OCI-LY7 (cell line): ENCODE results near the gene OGA. TPM values are rescaled to one million over a fixed set of nuclear protein-coding genes. Genes with fewer than 3 reads are reported as not detected.

Experiments
- BruUV-seq: library from RNA; stranded (reverse); fragments of 400-500 nt; replicated peaks from 2 replicates; lab custom pipeline; 2021; lab: Mats Ljungman, UMichigan
- CTCF ChIA-PET: fragments of 300-600 bp; sonication (Branson Sonifier 250); formaldehyde crosslinking; loops from one replicate; lab custom pipeline; 2022; ENCODE audit warnings: antibody characterized with exemption; ENCODE audit not compliant: unreplicated experiment; lab: Charles Lee
- POLR2A ChIA-PET: fragments of 300-600 bp; sonication (Branson Sonifier 250); formaldehyde crosslinking; loops from one replicate; lab custom pipeline; 2022; ENCODE audit warnings: antibody characterized with exemption; lab: Charles Lee
- DNase-seq: peaks from one replicate; pipeline ENCODE4 v3.0.0-alpha.2; 2015; ENCODE audit warnings: low spot score
- H2AFZ ChIP-seq: fragments of 200-600 bp; sonication (generic), shearing (Covaris generic); 2 replicates; pipeline ENCODE4 v1.6.1; 2014; ENCODE audit warnings: mild to moderate bottlenecking, antibody characterized with exemption, low read length, moderate library complexity
- H3K27ac ChIP-seq: fragments of 200-600 bp; sonication (generic); 2 replicates; pipeline ENCODE4 v1.5.1; 2014; ENCODE audit warnings: mixed run types, low read depth, mild to moderate bottlenecking, moderate library complexity, low read length, inconsistent platforms; ENCODE audit not compliant: poor library complexity, severe bottlenecking
- H3K36me3 ChIP-seq: fragments of 200-600 bp; sonication (generic); 2 replicates; pipeline ENCODE4 v1.6.1; 2014; ENCODE audit warnings: mild to moderate bottlenecking, antibody characterized with exemption, low read length, moderate library complexity, mixed read lengths; ENCODE audit not compliant: insufficient read depth
- H3K4me1 ChIP-seq: fragments of 200-600 bp; sonication (generic); 2 replicates; pipeline ENCODE4 v1.5.1; 2014; ENCODE audit warnings: mild to moderate bottlenecking, low read length; ENCODE audit not compliant: insufficient read depth, poor library complexity, severe bottlenecking
- H3K4me2 ChIP-seq: fragments of 200-600 bp; sonication (generic); 2 replicates; pipeline ENCODE4 v1.6.1; 2014; ENCODE audit warnings: mild to moderate bottlenecking, low read length
- H3K4me3 ChIP-seq: fragments of 200-600 bp; sonication (generic); 2 replicates; pipeline ENCODE4 v1.5.1; 2014; ENCODE audit warnings: mild to moderate bottlenecking, low read depth, low read length; ENCODE audit not compliant: poor library complexity, severe bottlenecking
- H3K79me2 ChIP-seq: fragments of 200-600 bp; sonication (generic); 2 replicates; pipeline ENCODE4 v1.6.1; 2016; ENCODE audit warnings: low read depth, mild to moderate bottlenecking, low read length, moderate library complexity, mixed read lengths; ENCODE audit not compliant: insufficient read depth
- H3K9me2 ChIP-seq: fragments of 200-600 bp; sonication (generic); 2 replicates; pipeline ENCODE4 v1.6.1; 2016; ENCODE audit warnings: mild to moderate bottlenecking, low read length, mixed read lengths; ENCODE audit not compliant: insufficient read depth
- H3K9me3 ChIP-seq: fragments of 200-600 bp; sonication (generic); 2 replicates; pipeline ENCODE4 v1.6.1; 2014; ENCODE audit warnings: mild to moderate bottlenecking, mixed run types, low read length, mixed read lengths
- H4K20me1 ChIP-seq: fragments of 200-600 bp; sonication (generic); 2 replicates; pipeline ENCODE4 v1.6.1; 2014; ENCODE audit warnings: mild to moderate bottlenecking, antibody characterized with exemption, low read length, moderate library complexity, mixed read lengths; ENCODE audit not compliant: insufficient read depth
- CTCF ChIP-seq: fragments of 200-600 bp; sonication (generic); conservative IDR thresholded peaks from 2 replicates; pipeline ENCODE4 v1.5.1; 2014; ENCODE audit warnings: mild to moderate bottlenecking, antibody characterized with exemption, low read length, moderate library complexity, mixed read lengths
- EZH2phosphoT487 ChIP-seq: fragments of 200-600 bp; sonication (generic); IDR thresholded peaks from 2 replicates; pipeline ENCODE4 v1.6.1; 2018; ENCODE audit warnings: low read depth, borderline replicate concordance, mild to moderate bottlenecking, mixed run types, antibody characterized with exemption, low read length, moderate library complexity, mixed read lengths
- intact Hi-C: fragments of 100-400 bp; cut with micrococcal nuclease; formaldehyde crosslinking; loops from one replicate; pipeline ENCODE4 v1.10.0; 2022; ENCODE audit not compliant: unreplicated experiment
- total RNA-seq, 2 experiments: library from RNA; depleted of rRNA in 1 of 2; stranded (reverse); fragments of >200 nt in 1 of 2; shearing (Covaris generic) in 1 of 2; gene quantifications; 2 replicates each; pipeline ENCODE4 v1.2.3, GENCODE V29; 2014 to 2022

OGA gene
- total RNA-seq, 2 experiments from 2014 or later: 65.5 to 109 TPM

- Histone ChIP-seq H4K20me1 (no peaks in the 10 kb centered on the region), H3K4me1 (no peaks in the 10 kb centered on the region), H3K36me3 (no peaks in the 10 kb centered on the region), H2AFZ (no peak overlapping the region), H3K79me2 (no peaks in the 10 kb centered on the region), H3K4me2 (no peak overlapping the region), H3K27ac (no peak overlapping the region), H3K9me3 (no peaks in the 10 kb centered on the region), H3K9me2 (no peaks in the 10 kb centered on the region), H3K4me3 (no peak overlapping the region)
- BruUV-seq: no TSS peak
- ChIA-PET POLR2A (no interaction called here), CTCF (no interaction called here)
- no peak for DNase-seq
- no peak for TF ChIP-seq EZH2phosphoT487
- TF ChIP-seq CTCF: no peak
- intact Hi-C loops: no loop called here
These were observed 55.5 kb downstream of the OGA start for GRCh38 chr10:101762736-101763135.

- Histone ChIP-seq H3K9me3 (no peaks in the 10 kb centered on the region), H3K79me2 (no peaks in the 10 kb centered on the region), H3K9me2 (no peaks in the 10 kb centered on the region), H3K4me1 (no peaks in the 10 kb centered on the region), H3K4me3 (no peak overlapping the region), H2AFZ (no peak overlapping the region), H3K4me2 (no peak overlapping the region), H3K36me3 (no peaks in the 10 kb centered on the region), H4K20me1 (no peaks in the 10 kb centered on the region), H3K27ac (no peak overlapping the region)
- no peak for DNase-seq
- TF ChIP-seq EZH2phosphoT487 (no peak), CTCF (no peak)
- no TSS peak for BruUV-seq
- intact Hi-C loops: no loop called here
- POLR2A ChIA-PET: interaction anchor here (0.6 kb wide), 1 partner anchor 482 kb away, joined by 5 read pairs; no protein-coding TSS in a partner anchor
- CTCF ChIA-PET: no interaction called here
These were observed 57.0 kb downstream of the OGA start for GRCh38 chr10:101761226-101761625.

- Histone ChIP-seq H3K27ac (no peak overlapping the region), H3K4me3 (no peak overlapping the region), H3K9me2 (no peaks in the 10 kb centered on the region), H3K4me1 (no peaks in the 10 kb centered on the region), H3K79me2 (no peaks in the 10 kb centered on the region), H3K9me3 (no peaks in the 10 kb centered on the region), H4K20me1 (no peaks in the 10 kb centered on the region), H3K36me3 (no peaks in the 10 kb centered on the region), H2AFZ (no peak overlapping the region), H3K4me2 (no peak overlapping the region)
- intact Hi-C loops: no loop called here
- CTCF ChIA-PET: no interaction called here
- no peak for DNase-seq
- TF ChIP-seq CTCF: no peak
- BruUV-seq: no TSS peak
- POLR2A ChIA-PET: interaction anchor here (0.6 kb wide), 1 partner anchor 733 kb away, joined by 3 read pairs; no protein-coding TSS in a partner anchor
These were observed 57.7 kb downstream of the OGA start for GRCh38 chr10:101760510-101760909.
